ENCODE data around the gene LRRC2.
"Not testable (repeated sequence)": the region's sequence is repeated elsewhere in the genome, so short reads cannot be mapped to it uniquely, and the experiment has no call there.

LRRC2 gene

DNA sequence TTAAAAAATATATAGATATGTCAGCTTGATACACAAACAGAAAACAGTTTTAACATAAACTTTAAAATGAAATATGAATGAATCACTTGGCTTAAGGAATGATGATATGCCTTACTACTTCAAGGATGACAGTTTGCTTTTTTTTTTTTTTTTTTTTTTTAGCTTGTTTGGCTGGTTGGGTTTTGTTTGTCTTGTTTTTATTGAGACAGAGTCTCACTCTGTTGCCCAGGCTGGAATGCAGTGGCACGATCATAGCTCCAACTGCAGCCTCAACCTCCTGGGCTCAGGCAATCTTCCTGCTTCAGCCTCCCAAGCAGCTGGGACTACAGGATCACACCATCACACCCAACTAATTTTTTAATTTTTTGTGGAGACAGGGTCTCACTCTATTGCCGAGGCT lies 14.5 kb downstream of the LRRC2 start:
- no peak for DNase-seq

DNA sequence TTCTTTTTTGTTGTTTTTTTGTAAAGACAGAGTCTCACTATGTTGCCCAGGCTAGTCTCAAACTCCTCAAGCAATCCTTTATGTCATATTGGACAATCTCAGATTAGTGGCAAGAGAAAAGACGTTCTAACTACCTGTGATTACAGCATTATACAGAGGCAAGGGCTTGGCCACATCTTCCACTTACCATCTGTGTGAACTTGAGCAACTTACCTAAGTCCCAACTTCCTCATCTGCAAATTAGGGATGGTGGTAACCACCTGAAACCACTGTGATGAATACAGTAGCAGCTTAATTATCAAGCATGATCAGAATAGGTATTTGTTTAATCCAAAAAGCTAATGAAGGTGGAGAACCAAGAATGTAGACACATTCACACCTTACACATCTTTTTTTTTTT lies 16.1 kb downstream of the LRRC2 start:
- no peak for DNase-seq

DNA sequence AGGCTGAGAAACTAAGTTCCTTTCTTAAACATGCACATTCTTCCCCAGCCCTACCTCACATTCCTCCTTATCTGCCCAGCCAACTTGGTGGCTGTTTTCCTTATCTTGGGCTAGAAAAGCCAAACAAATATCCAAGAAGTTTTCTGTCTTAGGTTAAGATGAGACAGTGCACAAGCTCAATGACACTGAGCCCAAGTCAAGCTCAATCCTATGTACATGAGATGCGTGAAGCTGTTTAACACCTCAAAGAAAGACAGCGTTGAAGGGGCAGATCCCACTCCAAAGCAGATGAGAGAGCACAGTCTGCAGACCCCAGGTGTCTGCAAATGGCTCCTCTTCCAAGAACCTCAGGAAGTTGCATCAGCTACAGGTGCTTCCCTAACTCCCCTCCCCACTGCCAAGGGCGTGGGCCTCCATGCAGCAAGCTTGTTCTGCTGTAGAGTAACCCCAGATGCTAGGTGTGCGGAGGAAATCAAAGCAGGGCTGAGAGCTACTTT lies 16.6 kb downstream of the LRRC2 start:
- DNase-seq: no peak

DNA sequence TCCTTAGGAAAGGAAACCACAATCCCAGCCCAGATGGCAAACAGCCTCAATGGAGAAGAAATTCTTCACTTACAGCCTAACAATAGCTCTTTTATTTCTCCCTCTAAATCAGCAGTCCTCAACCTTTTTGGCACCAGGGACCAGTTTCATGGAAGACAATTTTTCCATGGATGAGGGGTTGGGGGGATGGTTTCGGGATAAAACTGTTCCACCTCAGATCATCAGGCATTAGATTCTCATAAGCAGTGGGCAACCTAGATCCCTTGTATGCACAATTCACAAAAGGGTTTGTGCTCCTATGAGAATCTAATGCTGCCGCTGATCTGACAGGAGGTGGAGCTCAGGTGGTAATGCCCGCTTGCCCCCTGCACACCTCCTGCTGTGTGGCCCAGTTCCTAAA lies 17.5 kb downstream of the LRRC2 start:
- DNase-seq: not testable (repeated sequence)

DNA sequence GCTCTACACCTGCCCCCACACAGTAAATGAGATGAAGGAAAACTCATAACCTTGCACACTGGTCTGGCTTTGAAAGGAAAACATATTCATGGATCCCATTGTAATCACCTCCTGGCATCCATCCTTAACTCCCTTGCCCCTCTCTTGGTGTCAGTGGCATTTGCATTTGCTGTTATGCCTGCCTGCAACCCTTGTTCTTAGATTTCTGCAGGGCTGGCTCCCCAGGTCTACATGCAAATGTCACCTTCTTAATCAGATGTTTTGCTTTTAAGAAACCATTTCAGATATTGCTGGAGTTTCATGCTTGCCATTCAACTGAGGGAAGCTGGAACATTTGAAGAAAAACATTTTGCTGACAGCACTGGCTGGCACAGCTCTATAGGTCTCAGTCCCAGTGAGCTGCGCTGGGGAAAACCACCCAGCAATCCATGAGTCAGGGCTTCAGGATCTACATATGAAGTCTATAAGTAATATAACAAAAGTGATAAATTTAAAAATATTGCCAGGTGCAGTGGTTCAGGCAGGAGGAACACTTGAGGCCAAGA lies 19.1 kb downstream of the LRRC2 start:
- DNase-seq: no peak

DNA sequence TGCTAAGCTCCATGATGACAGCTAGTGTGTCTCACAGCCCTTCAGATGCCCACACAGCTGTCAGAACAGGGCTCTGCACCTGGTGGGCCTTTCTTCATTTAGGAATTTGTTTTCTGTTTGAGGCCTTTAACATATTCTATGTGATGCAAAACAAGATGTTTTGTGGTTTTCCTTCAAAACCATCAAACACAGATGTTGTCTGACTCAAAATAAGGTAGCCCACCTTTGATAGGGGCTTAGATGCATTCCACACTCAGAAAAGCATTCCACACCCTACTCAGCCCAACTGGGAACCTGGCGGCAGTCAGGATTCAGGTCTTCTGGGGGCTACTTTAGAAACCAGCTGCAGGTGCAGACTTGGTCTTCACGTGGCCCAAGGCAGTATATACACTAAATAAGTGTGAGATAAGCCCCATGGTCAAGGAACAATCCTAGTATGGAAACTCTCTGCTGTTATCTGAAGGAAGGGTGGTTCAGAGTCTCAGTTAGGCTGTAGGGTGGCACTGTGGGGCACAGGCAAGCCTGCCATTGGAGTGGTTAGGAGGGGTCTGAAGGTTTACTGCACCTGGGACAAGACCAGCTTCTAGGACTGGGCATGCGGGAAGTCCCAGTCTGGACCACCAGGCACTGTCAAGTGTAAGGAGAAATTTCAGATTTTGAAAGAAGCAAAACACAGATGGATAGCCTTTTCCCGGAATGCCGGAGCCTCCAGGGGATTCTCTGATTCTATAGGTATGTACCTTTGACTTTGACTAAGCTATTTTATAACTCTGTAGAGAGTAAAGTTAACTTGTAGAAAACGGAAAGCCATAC lies 20.1 kb downstream of the LRRC2 start:
- no peak for DNase-seq

DNA sequence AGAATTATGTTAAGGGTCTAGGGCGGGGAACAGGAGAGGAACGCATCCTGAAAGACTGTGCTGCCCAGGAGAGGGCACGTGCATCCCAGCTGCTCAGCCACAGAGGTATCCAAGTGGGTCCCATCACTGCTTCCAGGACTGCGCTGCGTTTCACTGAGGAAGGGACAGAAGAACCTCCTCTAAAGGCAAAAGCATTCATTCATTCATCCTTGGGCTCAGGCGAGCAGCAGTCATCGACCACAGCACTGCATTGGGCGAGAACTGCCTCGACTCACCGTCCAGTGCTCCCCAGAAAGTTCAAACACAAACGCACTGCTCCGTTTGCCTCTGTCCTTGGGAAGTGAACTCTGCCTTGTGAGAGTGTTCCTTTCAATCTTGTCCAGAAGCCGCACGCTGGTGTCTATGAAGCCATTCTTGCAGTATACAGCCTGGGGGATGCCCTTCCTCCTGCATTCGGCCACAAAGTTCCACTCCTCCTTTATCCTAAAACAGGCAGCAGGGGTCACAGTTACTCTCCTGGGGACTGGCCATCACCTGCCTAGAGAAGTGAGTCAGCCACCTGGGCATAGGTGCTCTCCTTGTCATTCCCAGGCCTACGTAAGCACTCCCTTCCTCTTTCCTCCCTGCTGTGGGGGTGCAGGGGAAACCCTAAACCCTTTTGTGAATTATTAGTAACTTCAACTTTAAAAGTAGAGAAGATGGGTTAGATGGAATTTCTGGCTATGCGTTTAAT lies 21.2 kb downstream of the LRRC2 start:
- no peak for DNase-seq

DNA sequence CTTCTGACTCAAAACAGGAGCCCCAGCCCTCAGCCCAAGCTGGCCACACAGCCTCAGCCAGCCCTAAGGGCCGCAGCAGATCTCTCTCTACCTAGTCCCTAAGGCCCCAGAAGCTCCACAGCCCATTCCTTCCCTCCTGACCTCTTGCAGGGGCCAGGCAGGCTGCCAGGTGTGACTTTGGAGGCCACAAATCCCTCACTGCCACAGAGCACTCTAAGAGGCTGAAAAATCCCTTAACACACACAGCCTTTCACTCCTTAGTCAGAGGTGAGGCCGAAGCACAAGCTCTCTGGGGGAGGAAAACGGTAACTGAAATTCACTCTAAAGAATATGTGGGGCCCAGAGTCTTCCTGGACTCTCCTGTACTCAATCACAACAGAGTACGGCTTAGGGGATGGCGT lies 23.3 kb downstream of the LRRC2 start:
- DNase-seq: no peak

DNA sequence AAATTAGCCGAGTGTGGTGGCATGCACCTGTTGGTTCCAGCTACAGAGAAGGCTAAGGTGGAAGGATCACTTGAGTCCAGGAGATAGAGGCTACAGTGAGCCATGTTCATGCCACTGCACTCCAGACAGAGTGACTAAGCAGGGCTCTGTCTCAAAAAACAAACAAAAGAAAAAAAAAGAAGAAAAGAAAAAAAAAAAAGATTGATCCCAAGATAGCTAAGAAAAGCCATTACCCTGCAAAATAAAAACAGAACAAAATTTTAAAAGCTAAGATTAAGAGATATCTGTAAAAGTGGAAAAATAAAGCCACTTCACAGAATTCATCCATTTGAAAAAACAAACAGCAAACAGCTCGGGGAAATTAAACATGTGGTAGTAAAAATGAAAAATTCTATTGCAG lies 23.8 kb downstream of the LRRC2 start:
- DNase-seq: no peak

DNA sequence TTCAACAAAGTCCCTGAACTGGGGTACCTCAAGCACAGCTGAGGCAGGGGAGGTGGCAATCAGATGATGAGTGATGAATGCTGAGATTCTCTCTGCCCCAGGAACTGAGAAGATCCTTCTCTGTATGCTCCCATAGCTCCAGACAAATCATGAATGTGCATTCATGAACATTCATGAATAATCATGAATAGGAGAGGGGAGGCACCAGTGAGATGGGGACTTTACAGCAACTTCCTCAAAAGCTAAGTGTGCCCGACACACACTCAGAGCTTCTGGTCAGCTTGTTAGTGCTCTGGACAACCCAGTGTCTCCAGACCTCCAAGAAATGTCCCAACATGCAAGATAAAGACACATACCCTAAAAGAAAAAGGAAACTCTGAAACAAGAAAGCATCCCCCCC lies 24.3 kb downstream of the LRRC2 start:
- DNase-seq: no peak

DNA sequence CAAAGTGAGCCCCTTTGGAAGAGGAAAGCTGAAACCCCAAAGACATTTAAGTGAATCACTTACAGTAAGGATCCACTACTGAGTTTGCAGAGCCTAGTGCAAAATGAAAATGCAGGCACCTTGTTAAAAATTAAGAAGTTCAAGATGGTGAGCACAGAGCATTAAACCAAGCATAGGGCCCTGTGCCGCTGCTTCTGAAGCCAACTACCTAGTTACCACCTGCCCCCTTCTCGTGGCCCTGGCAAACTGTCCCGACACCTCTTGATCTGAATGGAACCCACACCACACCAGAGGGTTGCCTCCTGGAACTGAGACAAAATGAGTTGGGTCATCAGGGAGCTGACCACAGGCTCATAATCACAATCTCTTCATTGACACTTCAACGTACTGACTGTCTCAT lies 25.6 kb downstream of the LRRC2 start:
- no peak for DNase-seq

DNA sequence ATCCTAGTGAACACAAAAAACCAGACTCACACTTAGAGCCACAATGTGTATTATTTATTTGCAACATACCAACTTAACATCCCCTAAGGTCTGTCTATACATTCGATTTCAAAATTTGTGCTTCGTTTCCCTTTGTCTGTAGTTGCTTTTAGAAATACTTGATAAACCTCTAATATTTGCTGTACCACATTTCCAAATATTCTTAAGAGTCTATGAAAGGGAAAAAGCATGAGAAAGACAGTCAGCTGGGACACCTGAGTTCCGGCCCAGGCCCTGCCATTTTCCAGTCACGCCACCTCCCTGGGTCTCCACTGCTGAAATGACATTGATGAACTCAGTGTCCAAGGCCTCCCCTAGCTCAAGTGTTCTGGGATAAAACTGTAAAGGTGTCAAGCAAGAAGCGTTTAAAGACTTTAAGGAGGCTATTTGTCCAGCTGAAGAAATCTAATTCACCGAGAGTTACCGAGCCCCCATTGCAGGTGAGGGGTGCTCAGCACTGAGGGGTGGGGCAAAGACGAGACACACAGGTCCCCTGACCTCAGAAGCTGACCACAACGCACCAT lies 26.6 kb downstream of the LRRC2 start:
- DNase-seq: no peak

DNA sequence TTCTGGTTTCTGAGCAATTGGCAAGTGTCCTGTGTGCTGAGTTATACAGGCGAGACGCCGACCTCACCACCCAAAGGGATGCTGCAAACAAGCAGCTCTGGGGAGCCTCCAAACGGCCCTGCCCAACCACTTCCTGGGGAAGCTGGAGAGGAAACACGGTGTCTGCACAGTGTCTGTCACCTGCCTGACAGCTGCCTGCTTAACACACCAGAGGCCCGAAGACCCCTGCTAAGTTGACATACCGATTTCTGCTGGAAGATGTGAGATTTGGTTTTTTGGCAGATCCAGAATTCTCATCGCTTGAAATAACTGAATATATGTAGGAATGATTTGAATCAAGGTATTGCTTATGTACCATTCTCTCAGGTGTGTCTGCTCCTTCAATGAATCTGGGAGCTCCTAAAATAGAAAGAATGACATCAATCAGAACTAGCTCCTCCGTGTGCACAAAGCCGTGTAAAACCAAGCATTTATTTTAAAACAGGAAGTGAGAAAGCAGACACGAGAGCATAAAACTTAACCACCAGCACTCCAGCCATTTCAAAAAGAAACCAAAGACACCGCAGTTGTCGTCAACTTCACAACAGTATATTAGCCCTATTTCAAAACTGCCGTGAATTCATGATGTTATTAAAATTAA lies 27.2 kb downstream of the LRRC2 start:
- no peak for DNase-seq

DNA sequence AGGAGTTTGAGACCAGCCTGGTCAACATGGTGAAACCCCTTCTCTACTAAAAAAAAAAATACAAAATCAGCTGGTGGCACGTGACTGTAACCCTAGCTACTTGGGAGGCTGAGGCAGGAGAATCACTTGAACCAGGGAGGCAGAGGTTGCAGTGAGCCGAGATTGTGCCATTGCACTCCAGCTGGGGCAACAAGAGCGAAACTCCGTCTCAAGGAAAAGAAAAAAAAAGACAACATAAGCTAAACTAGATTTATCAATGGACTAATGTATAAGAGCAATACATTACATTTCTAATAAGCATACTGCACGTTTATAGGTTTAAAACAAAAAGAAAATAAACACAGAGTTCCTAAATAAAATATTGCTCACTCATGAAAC lies 27.7 kb downstream of the LRRC2 start:
- not testable (repeated sequence) for DNase-seq

DNA sequence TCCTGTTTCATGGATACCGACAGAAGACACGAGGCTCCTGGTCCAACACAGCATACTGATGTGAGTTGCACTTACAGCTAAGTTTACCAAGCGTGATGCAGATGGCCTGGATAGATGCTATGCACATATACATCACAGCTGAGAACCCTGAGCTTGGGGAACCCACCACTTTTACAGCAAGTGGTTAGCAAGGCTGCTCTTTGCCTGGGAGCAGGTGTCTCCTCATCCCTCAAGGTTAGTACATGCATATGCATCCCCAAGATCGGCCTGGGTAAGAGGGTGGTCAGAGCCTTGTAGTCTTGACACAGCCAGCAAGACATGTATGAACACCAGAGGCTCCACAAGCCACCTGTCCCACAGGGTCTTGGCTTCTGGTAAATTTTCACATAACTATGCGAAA lies 28.3 kb downstream of the LRRC2 start:
- DNase-seq: no peak

DNA sequence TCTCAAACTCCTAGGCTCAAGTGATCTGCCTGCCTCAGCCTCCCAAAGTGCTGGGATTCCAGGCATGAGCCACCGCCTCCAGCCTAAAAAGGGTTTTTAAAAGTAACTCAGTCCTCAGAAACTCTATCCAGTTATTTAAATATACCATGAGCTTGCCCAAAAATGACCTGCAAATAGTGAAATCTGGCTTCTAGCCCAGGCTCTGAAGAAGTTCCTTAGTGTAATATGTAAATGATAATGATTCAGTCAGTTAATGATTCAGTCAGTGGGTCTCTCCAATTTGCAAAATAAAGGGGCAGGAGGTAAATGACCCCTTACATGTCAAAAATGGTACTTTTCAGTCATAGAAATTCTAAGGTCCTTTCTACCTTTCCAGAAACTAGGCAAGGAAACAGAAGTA lies 28.8 kb downstream of the LRRC2 start:
- DNase-seq: no peak

DNA sequence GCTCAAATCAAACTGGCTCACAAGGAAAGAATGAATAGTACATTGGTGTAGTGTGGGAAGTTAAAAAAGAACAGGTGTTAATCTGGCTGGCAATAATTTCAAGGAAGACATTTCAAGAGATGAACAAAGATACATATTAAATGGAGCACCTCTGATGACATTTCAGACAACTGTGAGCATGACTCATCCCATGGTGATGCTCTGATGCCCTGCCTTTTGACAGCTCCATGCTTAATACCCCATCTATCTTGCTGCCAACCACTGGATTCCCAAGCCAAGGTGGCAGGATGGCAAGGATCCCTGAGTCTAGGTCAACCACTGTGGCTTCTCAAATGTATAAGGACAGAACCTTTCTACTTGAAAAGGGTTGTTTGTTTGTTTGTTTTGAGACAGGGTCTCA lies 29.3 kb downstream of the LRRC2 start:
- DNase-seq: no peak

DNA sequence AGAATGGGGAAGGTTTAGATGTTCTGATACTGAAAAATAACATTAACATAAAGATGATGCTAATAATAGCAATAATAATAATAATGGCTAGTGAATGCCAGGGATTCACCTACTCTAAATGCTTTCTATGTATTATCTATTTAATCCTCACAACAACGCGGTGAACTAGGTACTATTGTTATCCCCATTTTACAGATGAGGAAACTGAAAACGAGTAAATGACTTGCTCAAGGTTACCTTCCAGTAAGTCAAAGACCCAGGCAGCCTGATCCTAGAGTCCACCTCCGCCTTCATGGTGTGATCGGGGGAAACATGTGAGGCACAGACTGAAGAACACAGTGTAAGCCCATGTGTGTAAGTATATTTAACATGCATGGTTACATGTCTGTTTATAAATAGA lies 30.4 kb downstream of the LRRC2 start:
- DNase-seq: no peak

DNA sequence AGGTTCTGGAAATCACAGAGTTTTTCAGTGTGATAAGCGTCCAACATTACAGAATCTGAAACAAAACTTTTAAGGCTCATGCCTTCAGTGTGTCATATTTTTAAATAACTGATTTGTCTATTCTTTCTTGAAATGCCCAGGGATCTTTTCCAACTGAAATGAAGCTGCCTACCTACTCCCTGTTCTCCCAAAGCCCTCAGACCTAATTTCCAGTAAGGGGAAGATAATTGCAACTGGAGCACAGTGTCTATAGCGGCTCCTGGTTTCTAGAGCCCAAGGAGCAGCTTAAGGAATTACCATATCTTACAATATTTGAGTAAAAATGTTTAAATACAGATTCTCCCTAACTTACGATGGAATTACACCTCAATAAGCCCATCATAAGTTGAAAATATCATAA lies 33.0 kb downstream of the LRRC2 start:
- no peak for DNase-seq

DNA sequence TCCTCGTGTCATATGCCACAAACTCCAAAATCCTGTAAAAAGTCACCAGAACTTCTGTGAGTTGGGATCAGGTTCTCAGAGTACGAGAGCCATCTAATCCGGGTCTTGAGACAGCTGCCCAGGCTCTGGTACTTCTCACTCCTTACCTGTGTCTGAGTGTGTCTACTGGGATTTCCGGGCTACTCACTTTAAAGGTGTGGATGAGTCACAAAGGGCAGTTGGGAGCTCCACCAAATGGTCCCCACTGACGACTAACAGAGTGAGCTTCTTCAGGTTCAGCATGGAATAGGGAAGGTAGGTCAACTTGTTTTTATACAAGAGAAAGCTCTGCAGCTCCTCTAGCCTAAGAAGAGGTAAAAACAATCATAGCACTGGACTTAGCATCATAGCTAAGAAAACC lies 38.9 kb downstream of the LRRC2 start:
- no peak for DNase-seq

DNA sequence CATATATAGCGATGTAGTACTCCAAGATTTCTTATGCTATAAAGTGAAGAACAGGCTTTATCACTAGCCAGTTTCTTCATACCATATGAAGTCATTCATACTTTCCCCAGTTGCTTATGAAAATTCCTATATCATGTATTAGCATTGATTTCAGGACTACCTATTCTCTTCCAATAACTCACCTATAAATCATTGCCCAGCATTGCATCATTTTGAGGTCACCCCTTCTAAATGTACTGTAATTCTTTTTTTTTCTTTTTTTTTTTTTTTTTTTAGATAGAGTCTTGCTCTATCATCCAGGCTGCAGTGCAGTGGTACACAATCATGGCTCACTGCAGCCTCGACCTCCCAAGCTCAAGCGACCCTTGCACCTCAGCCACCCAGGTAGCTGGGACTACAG lies 41.3 kb downstream of the LRRC2 start:
- DNase-seq: no peak

DNA sequence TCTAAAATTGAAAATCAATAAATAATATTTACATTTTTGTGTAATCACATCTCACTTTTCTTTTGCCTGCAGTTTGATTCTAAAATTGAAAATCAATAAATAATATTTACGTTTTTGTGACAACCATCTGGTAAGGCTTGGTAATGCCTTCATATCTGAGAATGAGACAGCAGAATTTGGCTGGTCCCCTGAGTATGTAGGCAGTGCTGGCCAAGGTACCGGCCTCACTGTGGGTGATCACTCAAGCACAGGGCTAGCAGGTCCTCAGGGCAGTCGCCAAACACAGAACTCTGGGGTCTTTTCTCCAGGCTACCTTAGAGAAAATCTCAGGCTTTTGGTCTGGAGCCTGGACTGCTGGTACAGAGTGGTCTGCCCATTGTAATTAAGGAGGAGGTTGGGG lies 42.1 kb downstream of the LRRC2 start:
- no peak for DNase-seq

DNA sequence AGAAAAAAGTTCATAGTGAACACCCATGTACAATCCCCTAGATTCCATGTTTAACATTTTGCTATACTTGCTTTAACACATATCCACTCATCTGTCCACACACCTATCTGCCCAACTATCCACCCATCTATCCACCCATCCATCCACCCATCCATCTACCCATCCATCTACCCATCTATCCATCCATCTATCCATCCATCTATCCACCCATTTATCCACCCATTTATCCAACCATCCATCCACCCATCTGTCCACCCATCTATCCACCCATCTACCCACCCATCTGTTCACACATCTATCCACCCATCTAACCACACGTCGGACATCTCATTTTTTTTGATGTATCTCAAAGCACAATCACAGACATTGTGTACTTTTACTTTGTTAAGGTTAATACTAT lies 42.5 kb downstream of the LRRC2 start:
- DNase-seq: no peak

All from NCI-H446 treated with DMSO at 0.1 percent for 48 hours (cell line).